GM21367 (cell line): Measurements from ENCODE around the gene SSR3.

Experiments
- ATAC-seq: cut with Tn5 transposase; IDR thresholded peaks from one replicate; pipeline ENCODE4 v1.9.1; 2021; ENCODE audit not compliant: unreplicated experiment

SSR3 gene

DNA sequence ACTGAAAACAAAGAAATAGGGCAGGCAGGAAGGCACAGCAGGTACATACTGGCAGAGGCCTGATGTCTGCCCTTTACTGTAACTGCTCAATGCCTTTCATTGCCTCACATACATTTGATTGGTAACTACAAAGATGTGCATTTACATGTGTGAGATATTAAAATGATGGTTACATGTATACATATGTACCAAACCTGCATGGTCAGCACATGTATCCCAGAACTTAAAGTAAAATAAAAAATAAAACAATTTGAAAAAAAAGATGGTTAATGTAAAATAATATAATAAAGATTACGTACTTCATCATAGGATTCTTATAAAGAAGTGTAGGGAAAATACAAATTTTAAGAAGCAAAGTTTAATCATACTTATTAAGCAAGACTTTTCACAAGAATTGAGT lies 15.1 kb downstream of the SSR3 start:
- no peak for ATAC-seq

DNA sequence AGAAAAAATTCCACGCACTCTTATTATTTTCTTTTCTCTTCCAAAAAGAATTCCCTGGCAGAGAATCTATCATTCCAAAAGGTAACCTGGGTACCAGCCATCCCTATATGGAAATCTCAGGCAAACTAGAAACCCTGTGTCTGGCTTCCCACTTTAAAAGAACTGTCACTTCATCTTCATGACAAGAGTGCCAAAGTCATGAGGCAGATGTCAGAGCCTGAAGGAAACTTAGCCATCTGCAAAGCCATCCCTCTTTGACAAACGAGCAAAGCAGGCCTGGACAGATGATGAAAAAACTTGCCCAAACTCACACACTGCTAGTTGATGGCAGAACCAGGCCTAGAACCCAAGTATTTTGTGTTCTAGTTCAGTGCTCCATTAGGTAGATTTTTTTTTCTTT lies 15.9 kb downstream of the SSR3 start:
- no peak for ATAC-seq

DNA sequence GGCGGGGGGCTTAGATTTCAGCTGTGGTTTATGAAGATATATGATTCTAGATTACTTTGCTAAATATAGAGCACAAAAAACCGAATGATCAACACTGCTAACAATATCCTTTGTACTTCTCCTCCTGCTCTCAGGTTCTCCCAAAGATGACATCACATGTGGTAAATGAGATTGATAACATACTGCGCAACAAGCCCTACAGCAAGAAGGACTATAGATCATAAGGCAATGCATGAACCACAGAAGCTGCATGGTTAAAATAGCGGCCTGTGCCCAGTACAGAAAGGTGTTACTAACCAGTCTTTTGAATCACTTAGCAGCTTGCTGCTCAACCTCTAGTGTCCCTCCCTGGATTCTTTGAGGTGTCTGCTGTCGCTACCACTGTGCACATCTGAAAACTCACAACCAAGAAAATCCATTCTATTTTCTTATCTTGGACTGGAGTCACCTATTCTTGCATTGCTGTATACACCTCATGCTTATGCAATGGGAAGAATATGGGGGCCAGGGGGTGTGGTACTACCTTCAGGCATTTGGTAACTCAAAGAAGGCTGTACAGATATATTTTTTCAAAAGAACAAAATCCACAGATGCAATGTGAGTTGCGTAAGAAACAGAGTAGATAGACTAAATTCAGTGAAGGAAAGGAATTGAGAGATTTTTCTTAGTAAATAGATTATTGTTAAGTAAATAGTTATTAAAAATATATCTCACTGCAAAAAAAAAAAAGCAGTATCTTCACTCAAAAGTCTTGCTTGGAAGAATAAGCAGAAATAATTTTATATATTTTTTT lies 18.2 kb downstream of the SSR3 start:
- no peak for ATAC-seq

DNA sequence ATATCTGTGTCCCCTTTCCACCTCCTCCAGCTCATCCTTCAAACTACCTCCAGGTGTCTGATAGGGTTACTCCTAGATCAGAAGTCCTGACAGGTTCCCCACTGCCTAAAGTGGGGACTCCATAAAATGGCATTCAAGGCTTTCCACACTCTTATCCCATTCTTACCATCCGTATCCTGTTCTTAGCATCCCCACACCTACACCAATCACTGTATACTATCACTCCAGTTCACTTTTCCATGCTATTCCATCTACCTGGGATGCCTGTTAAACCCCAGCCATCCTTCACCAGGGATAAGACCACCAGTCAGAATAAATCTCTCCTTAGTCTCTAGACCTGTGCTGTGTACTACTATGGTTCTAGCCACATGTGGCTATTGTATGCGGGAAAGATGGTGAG lies 19.1 kb downstream of the SSR3 start:
- ATAC-seq: no peak

DNA sequence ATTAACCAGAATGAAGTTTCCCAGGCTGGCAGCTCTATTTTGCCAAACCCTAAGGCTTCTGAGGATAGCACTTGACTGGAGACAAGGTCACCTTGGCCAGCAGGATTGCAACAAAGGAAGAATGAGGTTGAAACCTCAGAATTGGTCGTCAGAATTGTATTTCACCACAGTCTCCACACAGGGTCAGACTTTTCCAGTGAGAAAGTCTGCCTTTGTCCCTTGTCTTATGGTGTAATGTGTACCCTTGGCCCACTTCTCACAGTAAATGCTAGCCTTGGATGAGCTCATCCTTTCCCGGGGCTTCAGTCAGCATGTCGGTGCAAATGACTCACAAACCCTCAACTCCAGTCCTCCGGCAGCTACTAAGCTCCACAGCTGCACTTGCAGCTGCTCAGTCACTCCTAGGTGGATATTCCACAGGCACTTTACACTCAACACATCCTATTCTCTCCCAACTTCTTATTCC lies 19.7 kb downstream of the SSR3 start:
- no peak for ATAC-seq

DNA sequence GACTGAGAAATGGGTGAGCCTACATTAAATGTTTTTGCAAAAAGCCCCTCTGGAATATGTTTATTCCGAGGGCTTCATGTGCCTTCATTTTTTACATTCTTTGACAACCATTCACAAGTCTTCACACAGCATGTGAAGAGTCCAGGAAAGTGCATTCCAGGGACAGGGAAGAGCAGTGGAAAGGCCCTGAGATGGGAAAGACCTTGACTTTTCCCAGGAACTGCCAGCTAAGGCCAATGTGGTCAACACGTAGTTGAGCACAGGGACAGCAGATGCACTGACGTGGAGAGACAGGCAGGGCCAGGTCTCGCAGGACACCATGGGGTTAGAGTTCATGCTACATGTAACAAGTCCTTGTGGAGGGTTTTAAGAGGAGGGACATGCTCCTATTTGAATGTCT lies 21.7 kb downstream of the SSR3 start:
- ATAC-seq: no peak

DNA sequence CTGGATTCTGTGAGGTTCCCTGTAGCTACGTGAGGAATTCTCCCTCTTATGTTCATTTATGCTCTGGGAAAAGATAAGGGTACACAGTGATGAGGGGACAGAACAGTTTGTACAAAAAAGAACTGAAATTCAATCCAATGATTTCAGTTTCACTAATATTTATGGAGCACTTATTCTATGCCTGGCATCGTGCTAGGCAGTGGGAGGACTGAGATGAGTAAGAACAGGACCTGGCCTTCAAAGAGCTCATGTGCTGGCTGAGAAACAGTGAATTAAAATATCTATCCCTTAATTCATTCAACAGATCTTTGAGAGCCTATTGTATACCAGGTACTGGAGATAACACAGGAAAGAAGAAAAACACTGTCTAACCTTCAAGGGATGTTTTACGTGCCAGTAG lies 22.2 kb downstream of the SSR3 start:
- no peak for ATAC-seq

DNA sequence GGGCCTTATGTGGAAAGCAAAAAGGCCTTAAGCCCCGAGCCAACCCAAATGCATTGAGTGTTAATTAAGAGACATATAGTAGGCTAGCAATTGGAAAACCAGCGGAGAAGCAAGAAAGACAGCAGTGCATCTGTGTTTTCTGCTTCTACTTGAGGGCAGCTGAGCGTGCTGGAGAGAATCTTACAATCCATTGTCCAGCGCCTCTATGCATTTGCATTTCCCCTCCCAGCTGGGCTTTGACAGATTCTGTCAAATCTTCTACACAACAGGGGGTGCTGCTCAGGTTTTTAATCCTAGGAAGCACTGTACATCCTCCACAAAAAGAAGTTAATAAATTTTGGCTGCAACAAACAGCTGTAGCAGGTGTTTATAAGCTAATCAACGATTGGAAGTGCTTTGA lies 23.9 kb downstream of the SSR3 start:
- ATAC-seq: no peak

DNA sequence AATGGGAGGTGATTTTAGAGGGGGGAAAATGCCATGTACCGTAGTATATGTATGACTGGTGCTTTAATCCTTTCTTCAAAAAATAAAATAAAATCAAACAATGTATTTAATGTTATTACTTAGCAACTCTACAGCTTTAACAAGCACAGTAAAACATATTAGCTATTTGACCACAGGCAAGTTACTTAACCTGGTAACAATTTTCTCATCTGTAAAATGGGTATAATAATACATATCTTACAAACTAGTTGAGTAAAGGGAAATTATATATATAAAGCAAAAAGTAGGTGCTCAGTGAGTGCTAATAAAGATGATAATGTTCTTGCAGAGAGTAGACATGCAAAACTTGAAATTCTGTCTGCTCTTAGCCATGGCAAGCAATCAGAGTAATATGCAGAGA lies 27.9 kb downstream of the SSR3 start:
- ATAC-seq: no peak

DNA sequence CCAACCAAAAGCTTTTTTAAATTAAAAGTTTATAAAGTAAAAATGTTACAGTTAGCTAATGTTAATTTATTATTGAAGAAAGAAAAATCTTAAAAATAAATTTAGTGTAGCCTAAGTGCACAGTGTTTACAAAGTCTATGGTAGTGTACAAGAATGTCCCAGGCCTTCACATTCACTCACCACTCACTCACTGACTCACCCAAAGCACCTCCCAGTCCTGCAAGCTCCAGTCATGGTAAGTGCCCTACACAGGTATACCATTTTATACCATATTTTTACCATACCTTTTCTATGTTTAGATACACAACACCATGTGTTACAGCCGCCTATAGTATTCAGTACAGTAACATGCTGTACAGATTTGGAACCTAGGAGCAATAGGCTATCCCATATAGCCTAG lies 29.1 kb downstream of the SSR3 start:
- no peak for ATAC-seq

DNA sequence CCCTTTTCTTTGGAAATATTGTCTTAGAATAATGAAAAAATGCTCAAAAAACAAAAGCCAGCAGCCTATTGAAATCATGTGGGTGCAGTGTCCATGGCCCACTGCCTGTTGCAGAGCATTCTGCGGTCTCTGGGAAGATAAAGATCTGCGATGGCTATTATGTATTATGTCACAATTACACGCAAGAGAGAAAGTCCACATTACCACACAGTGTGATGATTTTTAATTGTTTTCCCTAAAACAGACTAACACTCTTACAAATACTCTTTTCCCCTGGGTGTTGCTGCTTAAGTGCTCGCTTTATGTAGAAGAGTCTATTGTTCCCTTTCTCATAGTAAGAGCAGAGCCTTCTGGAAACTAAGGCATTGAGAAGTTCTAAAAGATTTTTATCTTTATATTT lies 32.2 kb downstream of the SSR3 start:
- ATAC-seq: no peak

DNA sequence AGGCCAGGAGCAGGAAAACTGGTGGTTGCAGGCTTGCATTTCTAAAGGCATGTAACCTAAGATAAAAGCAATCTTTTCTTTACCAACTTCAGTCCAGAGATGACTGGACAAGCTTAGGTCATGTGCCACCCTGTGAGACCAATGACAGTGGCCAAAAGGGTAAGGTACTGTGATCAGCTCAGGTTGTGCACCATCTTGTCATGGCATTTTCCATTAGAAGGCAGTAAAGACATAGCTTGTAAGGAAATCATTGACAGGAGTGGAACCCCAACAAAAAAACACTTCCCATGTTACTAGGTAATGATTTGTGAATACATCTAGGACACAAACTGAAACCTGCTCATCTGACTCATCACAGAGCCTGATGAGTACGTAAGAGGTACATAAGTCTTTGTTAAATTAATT lies 35.2 kb downstream of the SSR3 start:
- ATAC-seq: peak; percentile 60

DNA sequence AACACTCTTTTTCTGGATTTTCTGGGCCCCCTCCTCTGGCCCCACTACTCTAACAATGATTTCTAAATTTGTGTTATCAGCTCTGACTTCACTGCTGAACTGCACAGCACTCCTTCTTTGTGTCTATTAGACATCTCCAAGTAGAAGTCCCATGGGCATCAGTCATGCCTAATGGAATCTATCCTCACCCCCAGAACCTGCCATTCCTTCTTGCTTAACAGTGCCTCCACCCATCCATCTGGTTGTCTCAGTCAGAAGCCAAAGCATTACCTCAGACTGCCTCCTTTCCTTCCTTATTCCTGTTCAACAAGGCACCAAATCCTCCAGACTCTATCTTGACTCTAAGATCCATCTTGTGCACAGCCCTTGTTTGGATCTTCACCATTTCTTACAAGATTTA lies 36.2 kb downstream of the SSR3 start:
- ATAC-seq: no peak

DNA sequence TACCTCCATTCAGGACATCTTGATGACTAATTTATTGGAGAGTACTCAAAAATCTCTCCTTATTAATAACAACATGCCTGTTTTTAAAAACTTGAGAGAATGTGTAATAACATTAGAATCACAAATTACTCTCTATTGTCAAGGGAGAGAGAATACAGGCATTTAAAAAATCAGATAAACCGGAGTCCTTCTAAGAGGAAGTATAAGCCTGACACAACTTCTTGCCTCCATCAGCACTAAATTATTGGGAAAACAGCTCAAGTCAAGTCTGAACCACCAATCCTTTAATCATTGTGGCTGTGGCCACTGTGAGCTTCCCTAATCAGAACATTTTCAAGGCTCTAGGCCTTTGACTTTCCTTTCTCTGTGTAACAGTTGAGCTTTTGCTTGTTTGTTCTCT lies 38.0 kb downstream of the SSR3 start:
- no peak for ATAC-seq

DNA sequence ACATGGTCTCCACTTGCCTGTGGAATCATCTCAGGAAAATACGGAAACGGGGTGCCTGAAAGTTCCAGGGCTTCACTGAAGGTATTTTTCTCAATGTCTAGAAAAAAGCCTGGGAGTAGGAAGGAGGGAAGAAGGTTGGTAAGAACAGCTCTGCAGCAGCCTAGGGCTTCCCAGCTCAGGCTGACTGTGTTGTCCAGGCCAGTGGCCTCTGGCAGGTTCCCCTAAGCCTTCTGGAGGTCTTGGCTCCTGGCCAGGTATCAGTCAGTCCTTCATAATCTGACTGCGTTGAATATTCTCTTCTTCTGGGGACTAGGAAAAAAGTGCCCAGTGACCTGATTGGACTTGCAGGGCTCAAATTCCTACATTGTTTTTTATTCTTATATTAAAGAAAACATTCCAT lies 38.6 kb downstream of the SSR3 start:
- no peak for ATAC-seq

DNA sequence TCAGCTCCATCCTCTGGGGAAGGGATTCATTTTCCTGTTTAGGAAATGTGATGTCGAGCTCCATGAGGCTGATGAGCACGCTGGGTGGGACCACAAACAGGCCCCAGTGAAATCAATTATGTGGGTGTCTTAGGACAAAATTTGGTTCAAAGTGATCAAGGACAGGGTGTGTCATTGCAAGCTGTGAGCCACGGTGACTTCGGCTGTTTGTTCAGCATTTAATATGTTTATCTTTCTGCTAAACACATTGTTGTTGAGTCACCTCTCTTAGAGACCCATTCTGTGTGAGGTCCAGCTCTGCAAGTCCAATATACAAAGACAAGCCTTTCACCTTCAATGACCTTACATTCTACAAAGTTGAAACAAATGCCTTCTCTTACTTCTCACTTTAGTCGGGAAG lies 41.3 kb downstream of the SSR3 start:
- no peak for ATAC-seq

DNA sequence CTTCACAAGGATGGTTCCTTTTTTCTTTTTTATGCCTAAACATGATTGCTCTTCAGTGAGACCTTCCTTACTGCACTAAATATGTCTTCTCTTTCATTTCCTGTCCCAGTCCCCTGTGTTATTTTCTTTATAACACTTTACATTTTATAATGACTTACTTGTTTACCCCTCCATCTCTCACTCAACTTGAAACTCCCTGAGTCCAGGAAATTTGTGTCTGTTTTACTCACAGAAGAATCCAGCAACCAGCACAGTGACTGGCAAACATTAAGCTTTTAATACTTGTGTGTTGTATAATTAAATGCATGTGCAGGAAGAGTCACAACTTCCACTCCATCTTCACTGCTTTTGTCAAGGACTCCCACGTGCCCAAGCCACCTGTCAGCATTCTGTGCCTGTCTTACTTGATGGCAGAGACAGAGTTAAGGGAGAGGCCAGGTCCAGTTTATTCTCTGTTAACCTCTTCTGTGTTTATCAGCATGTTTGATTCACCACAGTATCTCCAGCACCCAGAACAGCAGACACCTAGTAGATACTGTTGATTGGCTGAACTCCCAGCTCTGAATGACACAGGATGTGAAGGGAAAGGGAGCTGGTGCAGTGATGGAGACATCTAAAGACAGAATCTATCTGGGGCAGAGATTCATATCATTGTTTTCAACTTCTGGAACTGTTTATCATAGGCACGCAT lies 42.8 kb downstream of the SSR3 start:
- no peak for ATAC-seq

DNA sequence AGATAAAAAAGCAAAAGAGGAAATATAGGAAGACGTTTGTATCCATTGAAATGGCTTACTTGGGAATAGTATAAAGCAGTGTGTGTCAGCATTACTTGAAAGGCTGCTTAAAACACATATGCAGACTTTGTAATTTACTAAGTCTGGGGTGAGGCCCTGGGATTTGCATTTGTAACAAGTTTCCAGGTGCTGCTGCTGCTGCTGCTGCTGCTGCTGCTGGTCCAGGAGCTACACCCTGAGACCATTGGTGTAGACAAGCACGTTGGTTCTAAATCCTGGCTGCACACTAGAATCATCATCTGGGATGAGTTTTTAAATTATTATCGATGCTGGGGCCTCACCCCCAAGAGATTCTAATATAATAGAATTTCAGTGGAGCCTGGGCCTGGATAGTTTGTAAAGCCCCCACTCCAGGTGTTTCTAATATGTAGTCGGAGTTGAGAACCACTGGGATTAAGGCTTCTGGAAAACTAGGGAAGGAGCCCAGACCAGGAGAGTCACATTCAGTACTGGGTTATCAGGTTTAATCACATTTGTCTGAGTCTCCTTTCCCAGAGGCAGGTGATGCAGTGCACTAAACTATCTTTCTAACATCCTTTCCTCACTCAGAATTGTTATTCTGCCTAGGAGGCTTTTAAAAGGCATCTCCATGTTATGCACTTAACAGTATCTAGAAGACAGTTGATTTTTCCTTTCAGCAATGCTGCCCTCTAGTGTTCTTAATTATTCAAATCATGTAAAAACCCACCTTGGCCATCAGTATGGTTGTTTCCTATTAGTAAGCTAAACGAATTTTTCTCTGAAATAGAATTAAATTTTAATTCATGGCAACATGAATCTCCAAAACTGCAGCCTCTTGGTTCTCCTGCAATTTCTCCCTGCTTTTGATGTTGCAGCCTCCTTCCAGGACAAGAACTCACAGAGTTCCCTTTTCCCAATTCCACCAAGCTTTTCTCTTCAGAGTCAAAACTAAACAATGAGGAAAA lies 45.4 kb downstream of the SSR3 start:
- ATAC-seq: peak; percentile 63

DNA sequence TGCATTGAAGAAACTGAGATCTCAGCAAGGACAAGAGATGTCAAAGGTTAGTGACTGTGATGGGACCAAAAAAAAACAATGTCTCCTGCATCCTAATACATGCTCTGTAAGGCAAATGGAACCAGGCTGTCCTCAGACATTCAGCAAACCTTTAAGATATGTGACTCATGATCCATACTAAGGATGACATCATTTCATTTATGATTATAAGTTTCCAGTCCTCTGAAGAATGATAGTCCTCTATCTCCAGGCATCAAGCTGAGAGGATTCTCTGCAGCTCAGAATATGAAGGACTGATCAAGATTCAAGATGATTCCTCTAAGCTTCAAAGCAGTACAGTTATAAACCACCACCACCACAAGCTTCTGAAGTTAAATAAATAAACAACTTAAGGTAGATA lies 47.6 kb downstream of the SSR3 start:
- ATAC-seq: no peak

DNA sequence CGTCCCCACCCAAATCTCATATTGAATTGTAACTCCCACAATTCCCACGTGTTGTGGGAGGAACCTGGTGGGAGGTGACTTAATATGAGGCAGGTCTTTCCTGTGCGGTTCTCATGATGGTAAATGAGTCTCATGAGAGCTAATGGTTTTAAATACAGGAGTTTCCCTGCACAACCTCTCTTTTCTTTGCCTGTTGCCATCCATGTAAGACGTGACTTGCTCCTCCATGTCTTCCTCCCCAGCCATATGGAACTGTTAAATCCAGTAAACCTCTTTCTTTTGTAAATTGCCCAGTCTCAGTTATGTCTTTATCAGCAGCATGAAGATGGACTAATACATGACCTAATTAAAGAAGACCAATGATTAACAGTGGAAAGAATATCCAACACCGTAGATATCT lies 56.6 kb downstream of the SSR3 start:
- ATAC-seq: no peak

DNA sequence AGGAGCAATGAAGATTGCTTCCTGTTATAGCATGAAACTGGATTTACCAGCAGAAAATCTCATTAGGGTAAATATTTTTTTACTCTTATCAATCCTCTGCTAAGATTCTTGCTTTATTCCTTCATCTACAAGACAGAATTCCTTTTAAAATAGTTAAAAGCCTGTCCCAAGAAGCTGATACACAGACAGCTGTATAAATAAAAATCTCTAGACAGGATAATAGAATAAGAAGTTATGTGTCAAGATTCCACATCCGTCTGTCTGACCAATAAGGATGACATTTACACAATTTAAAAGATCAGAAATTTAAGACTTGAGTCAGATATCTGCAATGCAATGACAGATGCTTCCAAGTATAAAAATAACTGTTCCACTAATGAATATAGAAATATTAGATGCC lies 57.6 kb downstream of the SSR3 start:
- ATAC-seq: no peak

DNA sequence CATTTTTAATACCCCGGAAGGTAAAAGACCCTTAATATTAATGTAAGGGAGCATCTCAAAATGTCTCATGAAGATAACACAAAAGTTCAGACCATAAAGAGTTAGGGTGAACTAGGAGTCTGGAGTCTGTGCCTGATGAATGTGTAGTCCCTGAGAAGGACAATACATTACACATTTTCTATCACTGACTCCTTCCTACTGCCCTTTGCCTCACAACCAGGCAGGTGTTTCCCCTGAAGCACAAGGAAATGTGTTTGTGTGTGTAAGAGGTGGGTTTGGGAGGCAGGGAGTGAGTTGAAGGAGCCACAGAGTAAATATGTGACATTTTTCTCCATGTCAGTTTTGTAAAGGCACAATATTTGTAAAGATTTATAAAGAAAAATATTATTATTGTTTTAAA lies 59.1 kb downstream of the SSR3 start:
- ATAC-seq: no peak
